OCI-M2 (cell line): ENCODE measurements around the gene RAPH1.
"Not testable (repeated sequence)": the region's sequence is repeated elsewhere in the genome, so short reads cannot be mapped to it uniquely, and the experiment has no call there.

ENCODE experiments used
- DNase-seq: peaks from one replicate; lab custom pipeline; 2025; ENCODE audit not compliant: unreplicated experiment; lab: John Stamatoyannopoulos, UW

The RAPH1 gene

DNA sequence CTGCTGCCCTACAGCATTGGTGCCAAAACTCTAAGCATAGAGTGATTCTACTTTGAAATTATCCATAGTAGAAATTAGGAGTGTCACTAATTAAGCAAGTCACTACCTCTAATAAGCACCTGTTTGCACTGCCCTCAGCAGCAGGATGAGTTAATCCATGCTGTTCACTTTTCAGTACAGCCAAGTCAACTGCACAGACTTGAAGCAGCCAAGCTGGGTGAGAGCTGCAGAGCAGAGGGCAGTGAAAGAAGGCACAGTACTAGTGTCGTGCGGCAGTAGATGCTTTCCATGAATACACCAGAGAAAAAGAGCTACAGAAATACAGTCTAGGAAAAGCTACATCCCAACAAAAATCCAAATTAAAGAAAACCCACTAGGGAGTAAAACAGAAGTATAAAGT lies 98.6 kb downstream of the RAPH1 start:
- DNase-seq = no peak

DNA sequence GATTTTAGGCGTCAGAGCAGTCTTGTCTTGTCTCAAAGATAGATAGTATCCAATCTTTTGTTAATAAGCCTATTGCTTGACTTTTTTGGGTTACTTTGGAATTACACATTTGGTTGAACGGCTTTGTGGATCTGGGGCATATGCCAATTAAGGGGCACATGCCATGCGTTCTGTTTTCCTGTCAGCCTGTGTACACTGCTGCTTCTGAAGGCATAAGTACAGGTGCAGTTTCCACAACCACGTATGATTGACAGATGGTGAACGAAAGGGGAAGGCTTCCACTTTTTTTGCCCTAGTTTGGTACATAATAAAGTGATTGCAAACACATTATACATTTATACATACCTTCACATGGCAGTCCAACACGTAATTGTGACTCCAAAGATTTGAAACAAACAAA lies 102.3 kb downstream of the RAPH1 start:
- no peak for DNase-seq

DNA sequence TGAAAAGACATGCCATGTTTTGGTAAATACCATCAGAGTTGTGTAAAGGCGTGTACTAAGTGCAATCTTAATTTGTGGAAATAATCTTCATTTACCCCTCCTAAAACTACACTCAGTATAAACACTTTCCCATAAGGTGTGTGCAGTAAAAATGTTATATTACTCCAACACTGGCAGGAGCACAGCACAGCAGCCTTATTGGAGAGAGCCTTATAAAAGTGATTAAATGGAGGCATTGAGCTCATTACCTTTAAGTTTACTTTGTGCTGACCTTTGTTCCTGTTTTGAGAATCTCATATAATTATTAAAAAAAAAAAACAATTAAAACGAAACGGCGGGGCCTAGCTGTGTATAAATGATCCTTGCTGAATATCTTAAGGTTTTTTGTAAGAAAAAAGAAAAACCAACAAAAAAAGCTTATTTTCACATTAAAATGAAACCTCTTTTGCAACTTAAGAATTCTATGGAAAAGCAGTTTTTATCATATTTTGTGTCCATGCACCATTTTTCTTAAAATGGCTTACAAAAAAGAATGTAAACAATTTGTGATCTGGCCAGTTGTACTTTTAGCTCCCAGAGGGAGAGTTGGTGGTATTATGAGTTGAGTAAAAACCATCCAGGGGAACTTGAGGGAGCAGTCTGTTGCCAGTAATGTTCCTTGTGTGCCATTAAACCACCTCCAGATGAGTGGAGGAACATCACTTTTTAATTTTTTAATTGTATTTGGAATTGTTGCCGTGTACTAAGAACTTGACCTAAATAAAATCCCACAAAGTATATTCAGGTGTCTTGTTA lies 103.5 kb downstream of the RAPH1 start:
- DNase-seq = no peak

DNA sequence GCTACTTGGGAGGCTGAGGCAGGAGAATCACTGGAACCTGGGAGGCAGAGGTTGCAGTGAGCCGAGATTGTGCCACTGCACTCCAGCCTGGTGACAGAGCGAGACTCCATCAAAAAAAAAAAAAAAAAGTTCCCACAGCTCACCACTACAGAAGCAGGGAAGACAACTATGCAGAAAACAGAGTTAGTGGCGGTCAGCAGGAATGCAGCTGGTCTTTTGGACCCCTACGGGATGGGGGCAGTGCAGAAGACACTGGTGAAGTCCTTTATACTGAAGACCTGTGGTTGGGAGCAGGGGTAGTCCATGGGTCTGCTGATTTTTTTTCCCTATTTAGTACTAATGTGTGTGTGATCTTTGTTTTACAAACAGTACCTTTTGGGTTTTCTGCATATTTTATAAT lies 105.5 kb downstream of the RAPH1 start:
- not testable (repeated sequence) for DNase-seq

DNA sequence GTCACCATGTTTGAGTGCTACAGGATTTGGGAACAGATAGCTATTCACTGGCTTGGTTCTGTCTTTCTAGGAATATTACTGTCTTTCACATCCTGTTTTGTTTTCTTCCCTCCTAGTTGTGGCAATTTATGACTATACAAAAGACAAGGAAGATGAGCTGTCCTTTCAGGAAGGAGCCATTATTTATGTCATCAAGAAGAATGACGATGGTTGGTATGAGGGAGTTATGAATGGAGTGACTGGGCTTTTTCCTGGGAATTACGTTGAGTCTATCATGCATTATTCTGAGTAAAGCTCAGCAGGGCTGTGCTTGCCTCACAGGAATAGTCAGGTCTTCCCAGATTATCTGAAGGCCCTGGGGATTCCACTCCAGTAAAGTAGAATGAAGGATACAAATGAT lies 108.0 kb downstream of the RAPH1 start:
- DNase-seq = no peak

DNA sequence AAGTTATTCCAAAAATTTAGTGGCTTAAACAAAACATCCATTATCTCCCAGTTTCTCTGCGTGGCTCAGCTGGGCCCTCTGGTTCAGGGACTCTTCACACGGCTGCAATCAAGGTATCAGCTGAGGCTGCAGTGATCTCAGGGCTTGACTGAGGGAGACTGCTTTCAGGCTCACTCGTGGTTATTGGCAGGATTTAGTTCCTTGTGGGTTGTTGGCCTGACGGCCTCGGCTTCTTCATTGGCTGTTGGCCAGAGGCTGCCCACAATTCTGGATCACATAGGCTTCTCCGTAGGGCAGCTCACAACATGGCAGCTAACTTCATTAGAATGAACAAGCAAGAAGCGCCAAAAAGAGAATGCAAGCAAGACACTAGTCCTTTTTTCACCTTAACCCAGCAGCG lies 116.8 kb downstream of the RAPH1 start:
- no peak for DNase-seq

DNA sequence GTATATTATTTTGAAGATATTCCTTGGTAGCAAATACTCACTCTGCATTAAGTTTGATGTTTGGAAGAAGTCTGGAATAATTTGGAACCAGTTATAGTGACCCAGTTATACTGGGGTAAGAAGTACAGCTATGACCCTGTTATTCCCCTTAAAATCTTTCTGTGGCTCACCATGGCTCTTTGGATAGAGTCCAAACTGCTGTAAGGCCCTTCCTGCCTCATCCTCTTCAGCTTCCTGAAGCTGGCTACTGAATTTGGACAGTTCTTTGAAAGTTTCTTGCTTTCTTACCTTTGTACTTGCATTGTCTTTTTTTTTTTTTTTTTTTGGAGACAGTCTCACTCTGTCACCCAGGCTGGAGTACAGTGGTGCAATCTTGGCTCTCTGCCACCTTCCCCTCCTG lies 121.3 kb downstream of the RAPH1 start:
- DNase-seq = no peak

DNA sequence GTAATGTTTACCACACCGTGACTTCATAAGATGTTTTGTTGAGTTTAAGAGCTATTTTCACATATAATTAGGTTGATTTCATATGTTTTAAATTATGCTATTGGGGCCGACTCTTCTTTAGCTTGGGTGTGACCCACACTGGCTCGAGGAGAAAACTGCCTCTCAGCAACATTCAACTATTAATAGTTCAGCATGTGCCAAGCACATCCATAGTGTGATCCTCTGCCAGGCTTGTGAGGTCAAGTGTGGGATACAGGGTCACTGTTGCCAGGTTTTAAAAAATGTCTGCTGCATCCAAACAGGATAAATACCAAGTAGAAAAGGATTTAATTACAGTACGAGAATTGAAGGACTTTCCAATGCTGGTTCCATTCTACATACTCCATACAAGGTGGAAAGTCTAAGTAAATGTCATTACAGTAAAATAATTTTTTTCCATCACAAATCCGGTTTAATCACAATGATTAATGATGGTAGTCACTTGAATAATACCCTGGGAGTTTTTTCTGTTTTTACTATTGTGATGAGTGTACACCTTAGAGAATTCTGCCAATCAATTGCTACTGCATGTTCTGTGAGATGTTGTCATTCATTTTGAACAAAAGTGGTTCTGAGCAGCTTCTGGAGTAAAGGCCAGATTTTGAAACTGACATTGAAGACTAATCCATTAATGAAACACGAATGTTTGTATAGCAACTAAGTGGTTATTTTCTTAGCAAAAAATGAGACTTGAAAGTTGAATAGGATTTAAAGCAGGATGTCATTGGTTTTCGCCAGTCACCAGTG lies 122.4 kb downstream of the RAPH1 start:
- DNase-seq = no peak

DNA sequence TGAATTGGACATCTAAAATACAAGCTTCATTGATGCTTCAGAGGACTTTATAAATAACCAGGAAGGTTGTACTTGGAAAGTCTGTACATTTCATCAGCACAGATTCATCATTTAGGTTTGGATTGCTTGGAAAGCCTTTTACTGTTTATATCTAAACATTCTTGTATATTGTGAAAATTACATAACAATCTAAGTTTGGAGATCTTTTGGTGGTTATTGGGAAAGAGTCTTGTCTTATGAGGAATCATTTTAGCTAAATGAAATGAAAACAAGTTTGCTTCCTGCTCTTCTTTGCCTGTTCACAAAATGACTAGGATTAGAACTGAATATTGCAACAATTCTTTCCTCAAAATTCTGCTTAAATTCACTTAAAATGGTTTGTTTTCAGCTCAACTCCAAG lies 127.6 kb downstream of the RAPH1 start:
- DNase-seq = no peak

DNA sequence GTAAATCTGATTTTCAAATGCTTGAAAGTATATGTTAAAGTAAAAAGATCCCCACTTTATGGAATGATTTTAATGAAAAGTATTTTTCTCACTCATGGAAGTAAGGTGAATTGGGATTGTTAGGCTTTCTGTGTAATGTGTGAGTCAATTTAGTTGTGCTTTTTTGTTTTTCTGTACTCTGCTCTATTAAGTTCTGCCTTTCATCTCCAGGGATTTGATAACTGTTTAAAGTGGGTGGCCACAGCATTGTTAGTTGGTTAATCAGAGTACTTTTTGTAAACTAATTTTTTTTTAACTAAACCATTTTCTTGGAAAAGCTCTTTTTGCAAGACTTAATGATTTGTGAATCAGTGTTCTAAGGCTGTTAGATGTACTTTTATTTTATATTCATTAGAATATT lies 130.1 kb downstream of the RAPH1 start:
- DNase-seq = no peak

DNA sequence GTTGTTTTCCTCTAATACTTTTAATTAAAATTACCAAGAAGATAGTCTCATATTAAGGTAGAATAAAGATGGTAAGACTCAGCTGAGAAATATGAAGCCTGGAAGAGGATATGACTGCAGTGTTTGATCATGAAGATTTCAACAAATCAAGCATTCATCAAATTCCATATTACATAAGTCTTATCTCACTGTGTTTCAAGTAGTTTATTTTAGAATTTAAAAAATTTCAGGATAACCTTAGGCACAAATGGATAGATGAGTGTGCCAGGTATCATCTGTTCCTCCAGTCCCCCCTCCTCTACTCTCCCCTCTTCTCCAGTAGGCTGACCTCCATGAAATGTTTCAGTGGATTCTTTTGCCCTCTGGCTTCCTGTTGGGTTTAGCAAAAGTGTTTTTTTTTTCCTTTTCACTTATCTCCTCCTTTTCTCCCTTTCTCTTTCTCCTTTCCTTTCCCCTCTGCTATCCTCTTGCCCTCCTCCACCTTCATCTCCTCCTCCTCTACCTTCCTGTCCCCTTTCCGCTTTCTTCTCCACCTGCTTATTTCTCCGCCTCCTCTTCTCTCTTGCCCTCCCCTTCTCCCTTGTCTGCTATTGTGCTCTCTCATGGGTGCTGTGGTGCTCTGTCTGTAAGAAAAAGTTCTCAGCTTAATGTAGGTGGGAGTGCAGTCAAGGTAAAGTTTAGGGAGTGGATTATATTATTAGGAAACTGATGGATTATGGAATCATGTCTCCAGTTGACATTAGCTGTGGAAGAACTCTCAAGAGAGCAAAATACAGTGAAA lies 134.1 kb downstream of the RAPH1 start:
- DNase-seq = no peak

DNA sequence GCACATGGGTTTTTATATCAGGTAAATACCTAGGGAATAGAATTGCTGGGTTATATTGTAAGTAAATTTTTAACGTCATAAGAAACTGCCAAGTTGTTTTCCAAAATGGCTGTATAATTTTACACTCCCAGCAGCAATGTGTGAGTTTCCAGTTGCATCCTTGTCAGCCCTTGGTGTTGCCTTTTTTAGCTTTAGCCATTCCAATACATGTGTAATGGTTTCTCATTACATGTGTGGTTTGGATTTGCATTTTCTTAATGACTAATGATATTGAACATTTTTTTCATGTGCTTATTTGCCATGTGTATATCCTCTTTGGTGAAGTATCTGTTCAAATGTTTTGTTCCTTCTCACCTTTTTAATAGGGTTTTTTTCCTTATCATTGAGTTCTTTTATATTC lies 136.1 kb downstream of the RAPH1 start:
- no peak for DNase-seq

DNA sequence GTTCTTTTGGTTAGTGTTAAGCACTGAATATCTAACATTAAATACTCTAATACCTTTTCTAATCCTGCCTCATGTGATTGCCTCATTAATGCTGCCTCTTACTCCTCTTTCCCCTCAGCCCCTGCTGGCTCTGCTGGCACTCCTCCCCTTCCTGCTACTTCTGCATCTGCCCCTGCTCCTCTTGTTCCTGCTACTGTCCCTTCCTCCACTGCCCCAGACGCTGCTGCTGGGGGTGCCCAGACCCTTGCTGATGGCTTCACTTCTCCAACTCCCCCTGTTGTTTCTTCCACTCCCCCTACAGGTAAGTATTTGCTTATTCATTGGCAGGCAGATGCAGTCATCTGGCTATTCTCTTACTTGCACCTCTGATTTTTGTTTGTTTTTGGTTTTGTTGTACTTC lies 138.4 kb downstream of the RAPH1 start:
- no peak for DNase-seq

DNA sequence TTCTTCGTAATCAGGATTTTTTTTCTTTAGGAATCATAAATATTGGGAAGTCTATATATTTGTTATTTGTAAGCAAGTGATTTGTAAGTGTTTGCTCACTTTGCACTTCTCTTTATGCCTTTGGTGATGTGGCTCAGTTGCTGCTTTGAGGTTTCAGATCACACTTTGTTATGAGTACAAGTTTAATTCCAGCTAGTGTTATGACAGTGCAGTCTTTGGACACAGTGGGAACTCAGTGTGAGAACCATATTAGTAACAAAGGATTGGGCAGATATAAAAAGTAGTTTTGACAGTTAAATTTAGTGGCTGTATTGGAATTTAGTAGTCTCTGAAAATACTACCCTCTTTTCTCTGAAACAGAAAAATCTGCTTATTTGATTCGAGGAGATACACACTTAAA lies 139.2 kb downstream of the RAPH1 start:
- DNase-seq = no peak

DNA sequence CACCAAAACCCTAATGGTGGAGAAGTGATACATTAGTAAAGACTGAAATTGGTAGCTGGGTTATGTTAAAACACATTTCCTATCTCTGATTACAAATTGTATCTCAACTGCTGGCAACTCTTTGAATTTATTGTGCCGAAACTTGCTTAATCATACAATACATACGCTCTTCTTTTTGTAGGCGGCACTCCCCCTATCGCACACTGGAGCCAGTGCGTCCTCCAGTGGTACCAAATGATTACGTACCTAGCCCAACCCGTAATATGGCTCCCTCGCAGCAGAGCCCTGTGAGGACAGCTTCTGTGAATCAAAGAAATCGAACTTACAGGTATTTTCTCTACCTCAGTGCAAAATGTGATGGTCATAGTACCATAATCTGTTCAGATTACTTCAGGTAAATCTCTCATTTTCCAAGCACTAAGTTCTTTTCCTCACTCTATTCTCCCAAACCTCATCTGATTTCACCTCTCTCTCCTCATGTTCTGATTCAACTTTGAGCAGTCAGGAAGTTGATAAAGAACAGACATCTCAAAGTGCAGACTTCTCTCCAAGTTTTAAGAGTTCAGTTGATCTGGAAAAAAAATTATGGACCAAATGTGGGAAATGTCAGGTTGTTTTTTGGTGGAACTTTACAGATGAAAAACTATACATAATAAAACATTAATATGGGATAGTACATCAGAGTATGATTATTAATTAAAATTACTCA lies 140.4 kb downstream of the RAPH1 start:
- no peak for DNase-seq

DNA sequence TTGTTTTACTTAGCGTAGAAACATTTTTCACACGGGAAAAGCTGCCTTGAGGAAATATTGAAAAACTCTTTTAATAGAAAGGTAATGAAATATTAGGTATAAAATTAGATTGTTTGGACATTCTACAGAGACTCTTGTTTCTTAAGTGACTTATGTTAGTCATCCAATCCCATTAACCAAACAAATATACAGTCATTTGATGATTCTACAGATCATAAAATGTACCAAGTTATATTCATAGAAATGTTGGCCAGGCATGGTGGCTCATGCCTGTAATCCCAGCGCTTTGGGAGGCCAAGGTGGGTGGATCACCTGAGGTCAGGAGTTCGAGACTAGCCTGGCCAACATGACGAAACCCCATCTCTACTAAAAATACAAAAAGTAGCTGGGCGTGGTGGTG lies 146.9 kb downstream of the RAPH1 start:
- not testable (repeated sequence) for DNase-seq

DNA sequence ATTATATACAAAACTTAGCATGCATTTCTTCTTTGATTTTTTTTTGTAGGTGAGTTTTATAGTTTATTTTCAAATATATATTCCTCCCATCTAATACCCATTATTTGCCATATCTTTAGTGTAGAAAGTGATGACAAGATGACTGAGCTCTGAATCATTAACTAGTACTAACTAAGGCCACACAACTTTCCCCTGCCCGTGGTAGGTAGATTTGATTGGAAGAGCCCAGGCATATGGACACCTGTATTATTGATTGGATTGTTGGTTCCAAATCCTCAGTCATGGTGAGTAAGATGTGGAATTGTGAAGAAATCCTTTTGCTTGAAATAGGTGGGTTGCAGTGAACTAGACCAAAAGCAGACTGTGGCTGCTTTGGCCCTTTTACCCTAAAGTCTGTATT lies 152.1 kb downstream of the RAPH1 start:
- DNase-seq = no peak

DNA sequence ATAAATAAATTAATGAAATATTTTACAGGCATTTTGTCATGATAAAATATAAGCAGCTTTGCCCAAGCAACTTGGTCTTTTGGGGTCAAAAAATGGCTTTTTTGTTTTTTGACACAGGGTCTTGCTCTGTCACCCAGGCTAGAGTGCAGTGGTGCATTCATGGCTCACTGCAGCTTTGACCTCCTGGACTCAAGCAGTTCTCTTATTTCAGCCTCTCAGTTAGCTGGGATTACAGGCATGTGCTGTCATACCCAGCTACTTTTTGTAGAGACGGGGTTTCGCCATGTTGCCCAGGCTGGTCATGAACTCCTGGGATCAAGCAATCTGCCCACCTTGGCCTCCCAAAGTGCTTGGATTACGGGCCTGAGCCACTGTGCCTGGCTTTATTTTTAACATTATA lies 155.9 kb downstream of the RAPH1 start:
- no peak for DNase-seq

DNA sequence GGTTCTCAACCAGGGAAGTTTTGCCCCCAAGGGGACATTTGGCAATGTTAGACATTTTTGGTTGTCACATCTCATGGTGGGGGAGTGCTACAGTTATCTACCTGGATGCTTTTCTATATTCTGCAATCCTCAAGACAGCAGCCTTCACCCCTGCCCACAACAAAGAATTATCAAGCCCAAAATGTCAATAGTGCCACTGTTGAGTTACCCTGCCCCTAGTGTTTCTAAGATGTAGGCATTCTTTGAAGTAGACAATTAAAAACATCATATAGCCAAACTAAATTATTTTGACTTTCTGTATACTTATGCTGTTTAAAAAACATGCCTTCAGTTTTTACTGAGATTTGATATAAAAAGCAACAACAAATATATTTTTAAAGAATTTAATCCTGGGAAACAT lies 158.9 kb downstream of the RAPH1 start:
- DNase-seq = no peak

DNA sequence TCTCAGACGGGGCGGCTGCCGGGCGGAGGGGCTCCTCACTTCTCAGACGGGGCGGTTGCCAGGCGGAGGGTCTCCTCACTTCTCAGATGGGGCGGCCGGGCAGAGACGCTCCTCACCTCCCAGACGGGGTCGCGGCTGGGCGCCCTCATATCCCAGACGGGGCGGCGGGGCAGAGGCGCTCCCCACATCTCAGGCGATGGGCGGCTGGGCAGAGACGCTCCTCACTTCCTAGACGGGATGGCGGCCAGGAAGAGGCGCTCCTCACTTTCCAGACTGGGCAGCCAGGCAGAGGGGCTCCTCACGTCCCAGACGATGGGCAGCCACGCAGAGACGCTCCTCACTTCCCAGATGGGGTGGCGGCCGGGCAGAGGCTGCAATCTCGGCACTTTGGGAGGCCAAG lies 162.4 kb downstream of the RAPH1 start:
- DNase-seq = not testable (repeated sequence)
